Endothelial cell of umbilical vein (primary cell): ENCODE data around the gene AP4M1. TPM values are rescaled to one million over a fixed set of nuclear protein-coding genes. Genes with fewer than 3 reads are reported as not detected.
"Not testable (repeated sequence)": the region's sequence is repeated elsewhere in the genome, so short reads cannot be mapped to it uniquely, and the experiment has no call there.

Experiments
- BruUV-seq: library from RNA; stranded (reverse); fragments of 400-500 nt; replicated peaks from 2 replicates; lab custom pipeline; 2021; lab: Mats Ljungman, UMichigan
- CTCF ChIA-PET: fragments of 300-600, 350-600 bp; sonication (Branson Sonifier 250); formaldehyde crosslinking; loops from one replicate; lab custom pipeline; 2021; ENCODE audit warnings: antibody characterized with exemption, inconsistent platforms; lab: Charles Lee
- POLR2A ChIA-PET: fragments of 300-600, 350-600 bp; sonication (Branson Sonifier 250); formaldehyde crosslinking; loops from one replicate; lab custom pipeline; 2021; ENCODE audit warnings: antibody characterized with exemption, inconsistent platforms; lab: Charles Lee
- DNase-seq: peaks from one replicate; pipeline ENCODE4 v3.0.0-alpha.2; 2011; ENCODE audit warnings: low read depth, low spot score
- FAIRE-seq: peaks from 2 replicates; lab custom pipeline; 2011; peaks lifted over from hg19 to GRCh38; lab: Jason Lieb, UNC
- H2AFZ ChIP-seq: 2 replicates; pipeline ENCODE4 v1.6.0; 2012; ENCODE audit warnings: low read depth, low read length, control low read depth, inconsistent platforms
- H3K27ac ChIP-seq: 2 replicates; pipeline ENCODE4 v1.5.1; 2011; ENCODE audit warnings: low read depth, mild to moderate bottlenecking, control low read depth, low read length, moderate library complexity; ENCODE audit not compliant: insufficient read depth
- H3K27me3 ChIP-seq, 2 experiments: 2 replicates each; pipeline versions ENCODE4 v1.6.0 to v1.6.1; 2011; ENCODE audit warnings: low read length in 2 of 2, mixed read lengths in 1 of 2; ENCODE audit not compliant: control insufficient read depth in 2 of 2, insufficient read depth in 2 of 2
- H3K36me3 ChIP-seq, 2 experiments: 2 replicates in 1 of 2; 3 replicates in 1 of 2; pipeline ENCODE4 v1.5.1; 2011; ENCODE audit warnings: low read length in 2 of 2, mild to moderate bottlenecking in 1 of 2, moderate library complexity in 1 of 2; ENCODE audit not compliant: control insufficient read depth in 2 of 2, insufficient read depth in 2 of 2; ENCODE audit errors: extremely low read depth in 1 of 2
- H3K4me1 ChIP-seq: 3 replicates; pipeline ENCODE4 v1.5.1; 2011; ENCODE audit warnings: mild to moderate bottlenecking, low read length; ENCODE audit not compliant: control insufficient read depth, insufficient read depth; ENCODE audit errors: extremely low read depth
- H3K4me2 ChIP-seq: 2 replicates; pipeline ENCODE4 v1.6.1; 2011; ENCODE audit warnings: low read length, control low read depth, mixed read lengths; ENCODE audit not compliant: insufficient read depth
- H3K4me3 ChIP-seq, 3 experiments: fragments of 200-600 bp in 1 of 3; sonication (generic), shearing (Covaris generic) in 1 of 3; replicated peaks in 1 of 3; 2 replicates each; pipeline ENCODE4 v1.5.1; 2011 to 2016; ENCODE audit warnings: control low read depth in 3 of 3, low read length in 3 of 3, mild to moderate bottlenecking in 2 of 3, inconsistent platforms in 1 of 3, low read depth in 1 of 3, moderate library complexity in 1 of 3; ENCODE audit not compliant: insufficient read depth in 1 of 3
- H3K79me2 ChIP-seq: 2 replicates; pipeline ENCODE4 v1.6.0; 2012; ENCODE audit warnings: low read length, inconsistent platforms; ENCODE audit not compliant: control insufficient read depth, insufficient read depth
- H3K9ac ChIP-seq: replicated peaks from 2 replicates; pipeline ENCODE3; 2011; ENCODE audit warnings: low read length, control low read depth; ENCODE audit not compliant: insufficient read depth; ENCODE audit errors: extremely low read depth
- H3K9me1 ChIP-seq: replicated peaks from 3 replicates; pipeline ENCODE4 v1.6.0; 2011; ENCODE audit warnings: mild to moderate bottlenecking, low read length; ENCODE audit not compliant: control insufficient read depth, insufficient read depth; ENCODE audit errors: extremely low read depth
- H3K9me3 ChIP-seq: replicated peaks from 2 replicates; pipeline ENCODE4 v1.5.1; 2012; ENCODE audit warnings: low read length, inconsistent platforms; ENCODE audit not compliant: control insufficient read depth, insufficient read depth
- H4K20me1 ChIP-seq: replicated peaks from 2 replicates; pipeline ENCODE3; 2011; ENCODE audit warnings: mild to moderate bottlenecking, low read length; ENCODE audit not compliant: control insufficient read depth, insufficient read depth; ENCODE audit errors: extremely low read depth
- CTCF ChIP-seq, 2 donors: IDR thresholded peaks; 1 replicate in 1 of 2; 2 replicates in 1 of 2; pipeline ENCODE4 v1.5.1; 2011; ENCODE audit warnings: low read length in 2 of 2, mild to moderate bottlenecking in 2 of 2, moderate library complexity in 2 of 2, control low read depth in 1 of 2, inconsistent platforms in 1 of 2, low read depth in 1 of 2; ENCODE audit not compliant: insufficient read depth in 1 of 2; ENCODE audit errors: extremely low read depth in 1 of 2
- EZH2 ChIP-seq: IDR thresholded peaks from 2 replicates; pipeline ENCODE4 v1.6.1; 2012; ENCODE audit warnings: borderline replicate concordance, low read depth, mild to moderate bottlenecking, moderate library complexity, low read length, inconsistent platforms; ENCODE audit not compliant: severe bottlenecking
- JUN ChIP-seq: IDR thresholded peaks from 2 replicates; pipeline ENCODE4 v1.6.1; 2011; ENCODE audit warnings: borderline replicate concordance, low read depth; ENCODE audit not compliant: insufficient read length, insufficient read depth
- MAX ChIP-seq: IDR thresholded peaks from 2 replicates; pipeline ENCODE4 v1.6.1; 2011; ENCODE audit not compliant: insufficient read depth, insufficient read length
- POLR2A ChIP-seq: IDR thresholded peaks from 2 replicates; pipeline ENCODE4 v1.6.1; 2012; ENCODE audit warnings: low read depth, mild to moderate bottlenecking, control low read depth, low read length
- POLR2AphosphoS5 ChIP-seq: IDR thresholded peaks from 2 replicates; pipeline ENCODE4 v1.6.1; 2012; ENCODE audit warnings: low read depth, mild to moderate bottlenecking, control low read depth, low read length, moderate library complexity; ENCODE audit not compliant: insufficient read depth
- dilution Hi-C: fragments of 300-500 bp; cut with MboI; formaldehyde crosslinking; loops from one replicate; pipeline ENCODE4 v1.15.0; 2019; ENCODE audit warnings: low sequenced_read_pairs; ENCODE audit not compliant: extremely low pct_ligation_motif_present
- intact Hi-C: fragments of 100-400 bp; cut with micrococcal nuclease; formaldehyde crosslinking; loops from one replicate; pipeline ENCODE4 v1.10.0; 2022
- polyA plus RNA-seq, 4 experiments: library from polyadenylated mRNA; depleted of rRNA in 3 of 4; stranded (reverse) in 3 of 4; unstranded in 1 of 4; fragments of >200 nt; gene quantifications; 2 replicates each; pipeline versions ENCODE4 v1.2.1 to v1.2.3, GENCODE V29; 2011 to 2012; ENCODE audit warnings: missing spikeins in 1 of 4
- total RNA-seq: library from RNA; stranded (reverse); gene quantifications from 2 replicates; pipeline ENCODE4 v1.2.3, GENCODE V29; 2021

The AP4M1 gene
- total and polyA plus RNA-seq, 2 donors (not counting 3 experiments of a cell fraction or from before 2014, with no cell fraction given), result 20.5 to 27.4 TPM

- BruUV-seq, result no TSS peak
- dilution Hi-C loops (no loop called here), intact Hi-C loops (loop anchor here (2.0 to 5.0 kb wide), 2 partner anchors 41 to 136 kb away; no protein-coding TSS in a partner anchor)
- peak overlapping the region; percentile 99 for H3K9ac ChIP-seq
- H3K9me1 ChIP-seq, result no peaks in the 10 kb centered on the region
- H3K27me3 ChIP-seq, result no peaks in the 10 kb centered on the region
- peak overlapping the region; percentile 77 for H2AFZ ChIP-seq
- H3K4me2 ChIP-seq, result peak overlapping the region; percentile 72
- FAIRE-seq (no peak), DNase-seq (no peak)
- peak overlapping the region; percentile 86 to 96 (median 93) for H3K4me3 ChIP-seq
- H3K79me2 ChIP-seq, result no peaks in the 10 kb centered on the region
- ChIA-PET CTCF (interaction anchor here (0.9 to 2.8 kb wide), 7 partner anchors 14 to 280 kb away, joined by 3 to 13 read pairs (median 4); partner anchors contain the start of genes AP4M1 and MCM7), POLR2A (interaction anchor here (0.9 to 1.0 kb wide), 2 partner anchors 27 to 113 kb away, joined by 3 to 4 read pairs; partner anchors contain the start of genes AP4M1, MCM7 and ZKSCAN1)
- H3K9me3 ChIP-seq, result no peaks in the 10 kb centered on the region
- no peak overlapping the region for H3K27ac ChIP-seq
- TF ChIP-seq CTCF (IDR thresholded peaks at IDR 0.05; ENCODE audit: extremely low read depth in 1 of 2, insufficient read depth in 1 of 2, low read depth in 1 of 2, low read length in 2 of 2), result peak in 1 of 2 donors; percentile 1
- TF ChIP-seq EZH2, result no peak
- peaks cover 11% of the 10 kb centered on the region for H3K4me1 ChIP-seq
- H4K20me1 ChIP-seq, result no peaks in the 10 kb centered on the region
- peaks cover 0 to 2% of the 10 kb centered on the region in 2 experiments for H3K36me3 ChIP-seq
Observed at GRCh38 chr7:100127866-100128636, 26.6 kb downstream of the AP4M1 start.

- ChIA-PET CTCF (interaction anchor here (0.9 to 2.8 kb wide), 7 partner anchors 13 to 279 kb away, joined by 3 to 13 read pairs (median 4); partner anchors contain the start of genes AP4M1 and MCM7), POLR2A (interaction anchor here (0.9 to 1.0 kb wide), 2 partner anchors 28 to 113 kb away, joined by 3 to 4 read pairs; partner anchors contain the start of genes AP4M1, MCM7 and ZKSCAN1)
- no peaks in the 10 kb centered on the region for H3K9me3 ChIP-seq
- intact Hi-C loops, result loop anchor here (5.0 kb wide), 1 partner anchor 136 kb away; no protein-coding TSS in a partner anchor
- DNase-seq, result no peak
- H3K4me3 ChIP-seq, result no peak overlapping the region
- H3K9ac ChIP-seq, result no peak overlapping the region
- peaks cover 11% of the 10 kb centered on the region for H3K4me1 ChIP-seq
- BruUV-seq, result no TSS peak
- no peak overlapping the region for H2AFZ ChIP-seq
- H4K20me1 ChIP-seq, result no peaks in the 10 kb centered on the region
- dilution Hi-C loops, result no loop called here
- H3K9me1 ChIP-seq, result no peaks in the 10 kb centered on the region
- FAIRE-seq, result peak; percentile 46
- H3K79me2 ChIP-seq, result no peaks in the 10 kb centered on the region
- no peak overlapping the region for H3K27ac ChIP-seq
- TF ChIP-seq JUN (no peak), POLR2AphosphoS5 (no peak), POLR2A (no peak), MAX (no peak)
- peaks cover 0 to 2% of the 10 kb centered on the region in 2 experiments for H3K36me3 ChIP-seq
- no peak overlapping the region for H3K4me2 ChIP-seq
- H3K27me3 ChIP-seq, result no peaks in the 10 kb centered on the region
Observed at GRCh38 chr7:100128637-100128963, 27.2 kb downstream of the AP4M1 start.

GRCh38 chr7:100130220-100130607 lies 28.8 kb downstream of the AP4M1 start:
- H3K9me3 ChIP-seq, FAIRE-seq, H3K4me2 ChIP-seq, POLR2A ChIA-PET, H3K27ac ChIP-seq, intact Hi-C loops, H3K9ac ChIP-seq, H3K27me3 ChIP-seq, H3K79me2 ChIP-seq, dilution Hi-C loops, H3K4me3 ChIP-seq, H2AFZ ChIP-seq, DNase-seq, BruUV-seq, H3K9me1 ChIP-seq, H3K36me3 ChIP-seq, H4K20me1 ChIP-seq: not testable (repeated sequence)
- peaks cover 11% of the 10 kb centered on the region for H3K4me1 ChIP-seq
- CTCF ChIA-PET, result interaction anchor here (0.7 to 2.8 kb wide), 18 partner anchors 8 to 151 kb away, joined by 3 to 14 read pairs (median 5); partner anchors contain the start of genes AP4M1, GAL3ST4 and MCM7
